Stimulated activated CD8-positive, alpha-beta memory T cell treated with anti-CD3 and anti-CD28 coated beads, Interleukin-7, amount 100 ng/mL, for 48 hours (primary cell): Measurements from ENCODE around the gene CNGA3.

Source experiments
- DNase-seq, 2 donors: peaks; one replicate each; pipeline ENCODE4 v3.0.0-alpha.2; 2020; ENCODE audit warnings: low read depth in 1 of 2; ENCODE audit errors: extremely low read depth in 1 of 2

CNGA3 gene

DNA sequence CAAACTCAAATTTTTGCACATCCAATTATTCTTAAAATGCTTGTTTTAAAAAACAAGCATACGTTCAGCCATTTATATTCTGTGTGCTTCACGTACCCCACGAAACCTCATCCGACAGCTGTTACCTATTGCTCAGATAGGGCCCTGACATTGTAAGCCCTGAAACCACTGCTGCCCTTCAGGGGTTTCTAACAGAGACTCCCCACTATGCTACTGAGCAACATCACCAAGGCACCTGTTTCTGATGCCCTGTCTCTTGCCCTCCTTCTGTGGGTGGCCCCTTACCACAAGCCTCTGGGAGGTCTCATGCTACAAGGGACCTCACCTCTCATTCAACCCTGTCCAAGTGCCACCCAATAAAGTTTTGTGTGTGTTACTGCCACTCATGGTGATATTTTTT lies 18.5 kb upstream of the CNGA3 start:
- no peak for DNase-seq

GRCh38 chr2:98329549-98329948 lies 16.7 kb upstream of the CNGA3 start:
- DNase-seq: no peak

DNA sequence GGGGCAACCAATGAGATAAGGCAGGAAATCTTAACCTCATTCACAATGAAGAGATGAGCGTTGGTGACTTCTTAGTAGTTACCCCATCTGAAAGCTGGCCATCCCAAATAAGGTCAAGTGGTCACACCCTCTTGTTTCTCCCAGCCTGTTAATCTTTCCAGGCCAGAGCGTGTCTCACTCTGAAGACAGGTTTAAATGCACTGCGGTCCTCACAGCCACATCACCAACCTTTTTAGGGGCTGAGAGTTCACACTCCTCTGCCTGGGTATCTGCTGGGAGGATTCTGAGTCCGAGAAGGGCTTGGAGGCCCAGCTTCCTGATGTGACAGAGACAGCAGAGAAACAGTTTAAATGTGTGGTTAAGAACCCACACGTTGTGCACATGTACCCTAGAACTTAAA lies 13.3 kb upstream of the CNGA3 start:
- no peak for DNase-seq

DNA sequence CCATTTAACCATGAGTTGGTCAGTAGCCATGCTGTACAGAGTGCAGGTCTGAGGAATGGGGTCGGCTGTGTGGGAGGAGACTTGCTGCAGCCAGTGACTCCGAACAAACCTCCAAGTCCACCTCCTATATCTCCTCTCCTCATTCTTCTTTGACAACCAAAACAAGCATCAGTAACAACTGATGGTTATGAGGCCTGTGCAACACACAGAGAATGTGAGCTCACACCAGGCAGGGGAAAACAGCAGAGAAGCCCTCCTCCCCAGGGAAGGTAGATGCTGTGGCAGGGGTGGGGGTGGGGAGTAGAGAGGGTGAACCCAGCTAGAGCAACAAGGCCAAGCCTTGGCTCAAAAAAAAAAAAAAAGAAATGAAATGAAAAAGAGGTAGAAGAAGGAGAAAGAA lies 12.3 kb upstream of the CNGA3 start:
- no peak for DNase-seq

DNA sequence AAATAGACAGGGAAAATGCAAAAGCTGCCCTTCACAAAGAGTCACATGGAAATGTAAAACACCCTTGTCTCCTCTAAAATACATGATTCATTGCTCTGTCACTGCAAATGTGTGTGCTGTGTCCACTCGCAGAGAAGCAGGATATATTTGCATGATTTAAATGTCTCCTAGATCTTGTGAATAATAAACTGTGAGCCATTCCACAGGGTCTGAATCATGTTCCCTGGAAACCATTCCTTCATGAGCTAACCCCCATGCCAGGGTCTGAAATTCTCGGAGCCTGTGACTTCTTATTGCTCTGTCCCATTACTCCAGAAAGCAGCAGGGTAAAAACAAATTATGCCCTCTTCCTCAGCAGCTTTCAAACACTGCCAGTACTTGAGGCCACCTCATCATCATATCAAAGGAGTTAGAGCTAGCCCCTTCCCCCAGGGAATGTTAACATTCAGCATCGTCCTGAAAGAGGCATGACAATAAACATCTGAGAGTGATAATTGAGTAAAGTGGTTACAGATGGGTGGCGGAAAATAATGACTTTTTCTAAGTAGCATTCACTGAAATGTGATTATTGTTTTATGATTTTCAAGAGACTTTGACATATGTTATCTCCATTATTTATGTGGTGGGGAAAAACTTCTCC lies 11.7 kb upstream of the CNGA3 start:
- DNase-seq: no peak

- no peak for DNase-seq
Observed at GRCh38 chr2:98335271-98335670, 11.0 kb upstream of the CNGA3 start.

GRCh38 chr2:98341241-98341640 lies 5.0 kb upstream of the CNGA3 start:
- no peak for DNase-seq

GRCh38 chr2:98343285-98343684 lies 3.0 kb upstream of the CNGA3 start:
- no peak for DNase-seq

GRCh38 chr2:98347298-98348065 lies 1.2 kb downstream of the CNGA3 start:
- no peak for DNase-seq

- DNase-seq: no peak
Observed at GRCh38 chr2:98348066-98348561, 1.9 kb downstream of the CNGA3 start.

DNA sequence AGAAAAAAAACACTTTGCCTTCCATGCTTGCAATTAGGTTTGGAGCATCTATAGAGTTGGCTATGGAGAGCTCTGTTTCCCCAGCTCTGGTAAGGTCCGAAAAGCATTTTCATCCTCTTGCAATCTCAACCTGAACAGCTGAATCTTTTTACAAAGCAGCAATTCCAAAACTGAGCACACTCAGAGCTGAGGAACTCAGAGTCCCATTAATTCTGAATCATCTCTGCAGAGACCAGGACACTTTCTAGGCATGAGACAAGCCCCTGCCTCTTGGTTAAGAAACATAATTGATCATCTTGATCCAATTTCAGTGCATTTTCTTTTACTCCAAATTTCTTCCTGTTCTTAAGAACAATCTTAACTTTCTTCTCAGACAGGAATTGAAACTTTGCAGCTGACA lies 4.2 kb downstream of the CNGA3 start:
- no peak for DNase-seq

DNA sequence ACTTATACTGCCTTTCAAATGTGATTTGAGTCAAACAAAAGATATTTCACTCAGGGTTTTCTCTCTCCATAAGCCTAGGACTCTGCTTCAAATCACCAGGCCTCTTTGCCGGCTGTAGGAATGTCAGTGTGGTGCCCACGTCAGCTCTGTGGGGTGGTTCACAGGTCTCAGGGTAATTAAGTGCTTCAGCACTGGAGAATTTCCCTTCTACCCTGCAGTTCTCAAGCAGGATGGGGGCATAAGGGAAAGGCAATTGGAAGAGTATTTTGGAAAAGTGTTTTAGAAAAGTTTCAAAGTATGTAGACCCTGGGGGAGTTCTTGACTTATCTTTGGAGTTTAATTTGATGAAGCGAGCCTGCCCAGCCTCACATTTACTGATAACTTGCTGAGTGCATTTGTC lies 9.6 kb downstream of the CNGA3 start:
- DNase-seq: no peak

DNA sequence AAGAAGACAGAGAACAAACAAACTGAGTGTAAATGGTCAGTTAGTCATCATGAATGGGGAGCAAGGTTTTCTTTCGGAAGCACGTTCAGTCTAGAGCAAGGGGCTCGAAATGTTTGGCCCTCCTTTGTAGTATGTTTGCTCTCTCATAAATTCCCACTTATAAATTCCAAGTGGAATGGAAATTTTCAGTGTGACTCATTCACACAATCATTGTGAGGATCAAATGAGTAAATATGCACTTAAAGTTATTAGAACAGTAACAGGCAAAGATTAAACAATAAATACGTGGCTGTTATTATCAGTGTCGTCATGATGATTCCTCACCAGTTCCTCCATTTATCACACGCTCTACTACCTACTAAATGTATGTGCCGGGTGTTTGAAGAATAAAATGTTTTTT lies 10.5 kb downstream of the CNGA3 start:
- no peak for DNase-seq

DNA sequence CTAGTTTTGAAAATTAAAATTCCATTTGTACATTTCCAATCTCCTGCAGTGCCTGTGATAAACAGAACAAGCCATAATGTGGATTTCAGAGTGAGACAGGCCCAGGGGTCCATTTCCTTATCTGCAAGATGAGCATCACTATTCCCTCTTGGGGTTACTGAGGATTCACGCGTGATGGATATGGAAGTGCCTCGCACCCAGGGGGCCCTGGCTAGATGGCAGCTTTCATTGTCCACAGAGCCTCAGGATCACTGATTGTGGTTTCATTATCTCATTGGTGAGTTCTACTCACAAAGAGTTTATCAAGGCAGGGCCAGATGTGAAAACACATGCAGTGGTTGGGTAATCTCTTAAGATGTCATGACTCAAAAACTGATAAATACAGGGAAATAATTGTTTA lies 11.6 kb downstream of the CNGA3 start:
- no peak for DNase-seq

DNA sequence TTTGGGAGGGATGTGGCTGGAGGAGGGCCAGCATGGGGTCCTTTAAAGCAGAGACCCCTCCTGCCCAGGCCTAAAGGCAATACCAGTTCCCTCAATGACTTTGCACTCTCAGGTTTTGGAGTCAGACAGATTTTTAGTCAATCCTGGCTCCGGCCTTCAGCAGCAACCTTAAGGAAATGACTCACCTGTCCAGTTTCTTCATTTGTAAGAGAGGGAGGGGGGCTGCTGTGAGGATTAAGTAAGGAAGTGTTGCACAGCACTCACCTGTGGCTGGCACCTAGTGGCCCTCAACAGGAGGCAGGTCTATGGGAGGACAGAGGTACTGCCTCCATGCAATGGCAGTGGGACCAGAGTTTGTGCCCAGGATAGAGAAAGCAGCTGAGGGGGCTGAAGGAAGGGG lies 13.7 kb downstream of the CNGA3 start:
- DNase-seq: no peak

DNA sequence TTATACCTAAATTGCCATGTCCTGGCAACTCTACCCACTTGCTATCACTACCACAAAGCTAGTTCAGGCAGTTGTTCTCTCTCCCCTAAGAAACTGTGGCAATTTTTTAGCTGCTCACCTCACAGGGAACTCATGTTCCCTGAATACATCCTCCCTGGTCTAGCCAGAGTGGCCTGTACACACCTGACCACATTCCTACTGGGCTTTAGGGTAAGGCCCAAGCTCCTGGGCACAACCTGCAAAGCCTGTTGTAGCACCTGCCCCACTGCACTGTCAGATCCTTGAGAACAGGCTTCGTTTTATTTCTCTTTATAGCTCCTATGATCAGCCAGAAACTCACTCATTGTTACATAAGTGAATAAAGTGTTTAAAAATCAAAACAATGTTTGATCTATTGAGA lies 21.5 kb downstream of the CNGA3 start:
- DNase-seq: no peak

DNA sequence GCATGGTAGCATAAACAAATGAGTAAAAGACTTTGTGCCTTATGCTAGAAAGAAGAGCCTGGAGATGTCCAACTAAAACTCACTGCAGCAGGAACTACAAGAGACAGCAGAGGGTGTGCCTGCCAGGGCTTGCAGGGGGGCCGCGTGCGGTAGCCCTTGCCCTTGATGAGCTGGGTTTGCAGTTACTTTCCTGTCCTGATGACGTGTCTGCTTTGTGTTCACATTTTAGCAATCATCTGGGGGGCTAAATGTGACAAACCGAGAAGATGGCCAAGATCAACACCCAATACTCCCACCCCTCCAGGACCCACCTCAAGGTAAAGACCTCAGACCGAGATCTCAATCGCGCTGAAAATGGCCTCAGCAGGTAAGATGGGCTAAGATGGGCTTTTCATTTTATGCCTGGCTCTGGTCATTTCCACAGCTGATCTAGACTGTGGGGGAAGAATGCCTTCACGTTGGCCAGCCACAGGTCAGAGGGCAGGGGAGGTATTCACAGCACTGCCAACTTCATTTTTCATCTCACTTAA lies 23.5 kb downstream of the CNGA3 start:
- no peak for DNase-seq

DNA sequence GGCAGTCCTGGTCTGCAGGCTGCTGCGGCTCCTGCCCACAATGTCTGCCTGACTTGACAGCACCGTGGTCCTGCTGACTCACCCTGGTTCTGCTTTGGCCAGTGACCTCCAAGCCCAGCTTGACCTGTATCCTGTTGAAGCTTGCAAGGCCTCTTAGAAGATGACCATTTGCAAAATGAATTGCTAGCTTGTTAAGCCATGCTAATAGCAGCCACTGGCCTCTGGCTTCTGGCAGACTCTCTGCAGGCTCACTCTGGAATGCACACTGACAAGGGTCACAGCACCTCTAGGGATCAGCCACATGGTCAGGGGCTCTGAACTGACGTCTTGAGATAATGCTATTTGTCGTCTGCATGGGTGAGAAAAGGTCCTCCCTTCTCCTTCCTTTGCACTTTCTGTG lies 25.9 kb downstream of the CNGA3 start:
- no peak for DNase-seq

- no peak for DNase-seq
Observed at GRCh38 chr2:98372579-98372978, 26.3 kb downstream of the CNGA3 start.

- no peak for DNase-seq
Observed at GRCh38 chr2:98374286-98374685, 28.0 kb downstream of the CNGA3 start.

DNA sequence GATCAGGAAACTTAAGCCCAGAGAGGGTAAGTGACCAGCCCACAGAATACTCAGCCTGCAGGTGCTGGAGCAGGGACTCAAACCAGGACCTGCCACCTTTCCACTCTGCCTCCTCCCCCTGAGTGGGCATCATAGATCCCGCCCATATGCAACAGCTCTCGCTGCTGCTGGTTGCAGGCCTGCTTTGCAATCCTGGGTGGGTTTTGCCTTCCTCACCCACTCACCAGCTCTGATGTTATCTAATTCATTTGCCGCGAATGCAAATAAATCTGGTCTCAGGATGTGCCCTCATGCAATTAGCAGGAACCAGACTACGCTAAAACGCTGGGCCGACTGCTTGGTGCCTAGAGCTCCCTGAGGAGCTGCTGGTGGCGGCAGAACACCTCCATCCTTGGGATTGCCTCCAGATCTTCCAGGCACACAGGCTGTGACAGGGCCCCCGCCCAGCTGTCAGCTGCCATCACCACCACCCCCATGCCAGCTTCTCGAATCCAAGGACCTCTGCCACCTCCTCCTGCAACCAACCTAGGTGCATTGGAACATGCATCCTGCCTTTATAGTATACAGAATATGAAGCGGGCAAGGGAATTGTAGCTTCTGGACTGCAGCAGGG lies 28.8 kb downstream of the CNGA3 start:
- no peak for DNase-seq
